Measurements from ENCODE around the gene CFLAR.
"Not testable (repeated sequence)": the region's sequence is repeated elsewhere in the genome, so short reads cannot be mapped to it uniquely, and the experiment has no call there.

The CFLAR gene

GRCh38 chr2:201116115-201116958 is at the start of gene CFLAR:
Gene CFLAR, plus strand, starts transcription at chr2:201116164. Its CDS starts 13,702 bp downstream, at chr2:201129866.
- DNase-seq (ENCODE audit: low spot score), result peak; percentile 80

GRCh38 chr2:201070948-201071478 is 45.0 kb upstream of the CFLAR start:
- peak; percentile 30 for DNase-seq (ENCODE audit: low spot score)

- peak; percentile 99 for DNase-seq (ENCODE audit: low spot score)
These were observed 44.3 kb upstream of the CFLAR start, which contains the start of the genes HYCC2 and NDUFB3 for GRCh38 chr2:201071479-201072200. Gene HYCC2, minus strand, starts transcription at chr2:201071671. Its CDS starts 47,662 bp downstream, at chr2:201024009. Gene NDUFB3, plus strand, starts transcription at chr2:201072001. Its CDS starts 6,882 bp downstream, at chr2:201078883.

- no peak for DNase-seq (ENCODE audit: low spot score)
These were observed 43.8 kb upstream of the CFLAR start for GRCh38 chr2:201072201-201072530.

GRCh38 chr2:201073071-201073470 is 42.9 kb upstream of the CFLAR start:
- no peak for DNase-seq (ENCODE audit: low spot score)

DNA sequence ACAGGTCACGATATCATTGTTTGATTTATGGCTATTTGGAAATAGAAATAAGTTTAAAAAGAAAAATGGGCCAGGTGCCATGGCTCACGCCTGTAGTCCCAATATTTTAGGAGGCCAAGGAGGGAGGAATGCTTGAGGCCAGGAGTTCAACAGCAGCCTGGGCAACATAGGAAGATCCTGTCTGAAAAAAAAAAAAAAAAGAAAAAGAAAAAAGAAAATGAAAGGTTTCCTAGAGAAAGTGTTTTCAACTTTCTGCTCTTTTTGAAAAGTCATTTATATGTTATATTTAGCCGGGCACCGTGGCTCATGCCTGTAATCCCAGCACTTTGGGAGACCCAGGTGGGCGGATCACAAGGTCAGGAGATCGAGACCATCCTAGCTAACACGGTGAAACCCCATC is 41.0 kb upstream of the CFLAR start:
- DNase-seq (ENCODE audit: low spot score), result no peak

- DNase-seq (ENCODE audit: low spot score), result no peak
These were observed 31.1 kb upstream of the CFLAR start for GRCh38 chr2:201084863-201085262.

DNA sequence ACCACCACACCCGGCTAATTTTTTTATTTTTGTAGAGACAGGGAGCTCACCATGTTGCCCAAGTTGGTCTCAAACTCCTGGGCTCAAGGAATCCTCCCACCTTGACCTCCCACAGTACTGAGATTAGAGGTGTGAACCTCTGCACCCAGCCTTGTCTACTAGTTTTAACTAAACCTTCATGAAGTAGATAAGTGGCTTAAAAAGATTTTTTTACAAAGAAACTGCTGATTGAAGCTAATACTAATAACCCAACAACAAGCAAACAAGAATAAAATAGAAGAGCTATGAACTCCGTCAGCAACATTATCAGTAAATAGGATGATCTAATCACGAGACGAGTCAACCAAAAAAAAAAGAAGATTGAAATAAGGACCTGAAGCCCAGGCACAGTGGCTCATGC is 25.4 kb upstream of the CFLAR start:
- DNase-seq (ENCODE audit: low spot score), result no peak

GRCh38 chr2:201093573-201093972 is 22.4 kb upstream of the CFLAR start:
- DNase-seq (ENCODE audit: low spot score), result peak; percentile 26

- no peak for DNase-seq (ENCODE audit: low spot score)
These were observed 15.5 kb upstream of the CFLAR start for GRCh38 chr2:201100497-201100896.

DNA sequence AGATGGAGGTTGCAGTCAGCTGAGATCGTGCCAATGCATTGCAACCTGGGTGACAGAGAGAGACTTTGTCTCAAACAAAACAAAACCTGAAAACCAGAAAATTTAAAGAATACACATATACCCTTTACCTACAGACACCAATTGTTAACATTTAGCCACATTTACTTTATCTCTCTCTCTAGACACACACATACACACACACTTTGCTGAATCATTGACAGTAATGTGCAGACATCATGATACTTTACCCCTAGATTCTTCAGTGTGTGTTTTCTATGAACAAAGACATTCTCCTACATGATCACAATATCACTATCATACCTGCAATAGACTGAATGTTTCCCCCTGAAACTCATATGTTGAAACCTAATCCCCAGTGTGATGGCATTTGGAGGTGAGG is 10.2 kb upstream of the CFLAR start:
- DNase-seq (ENCODE audit: low spot score), result no peak

GRCh38 chr2:201107624-201108023 is 8.3 kb upstream of the CFLAR start:
- no peak for DNase-seq (ENCODE audit: low spot score)

- no peak for DNase-seq (ENCODE audit: low spot score)
These were observed 7.6 kb upstream of the CFLAR start for GRCh38 chr2:201108341-201108740.

- DNase-seq (ENCODE audit: low spot score), result no peak
These were observed 6.8 kb upstream of the CFLAR start for GRCh38 chr2:201109186-201109585.

GRCh38 chr2:201110615-201111014 is 5.3 kb upstream of the CFLAR start:
- DNase-seq (ENCODE audit: low spot score), result no peak

DNA sequence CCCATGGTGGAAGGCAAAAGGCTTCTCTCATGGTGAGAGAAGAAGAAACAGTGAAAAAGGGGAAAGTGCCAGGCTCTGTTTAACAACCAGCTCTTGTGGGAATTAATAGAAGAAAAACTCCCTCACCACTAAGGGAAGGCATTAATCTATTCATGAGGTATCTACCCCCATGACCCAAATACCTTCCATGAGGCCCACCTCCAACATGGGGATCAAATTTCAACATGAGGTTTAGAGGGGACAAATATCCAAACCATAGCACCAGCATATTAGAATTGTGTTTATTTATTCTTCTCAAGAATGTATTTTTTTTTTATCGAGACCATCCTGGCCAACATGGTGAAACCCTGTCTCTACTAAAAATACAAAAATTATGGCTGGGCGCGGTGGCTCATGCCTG is 4.9 kb upstream of the CFLAR start:
- no peak for DNase-seq (ENCODE audit: low spot score)

- DNase-seq (ENCODE audit: low spot score), result no peak
These were observed 1.6 kb upstream of the CFLAR start for GRCh38 chr2:201114350-201114749.

- DNase-seq (ENCODE audit: low spot score), result peak; percentile 48
These were observed 1.1 kb upstream of the CFLAR start for GRCh38 chr2:201114846-201115245.

DNA sequence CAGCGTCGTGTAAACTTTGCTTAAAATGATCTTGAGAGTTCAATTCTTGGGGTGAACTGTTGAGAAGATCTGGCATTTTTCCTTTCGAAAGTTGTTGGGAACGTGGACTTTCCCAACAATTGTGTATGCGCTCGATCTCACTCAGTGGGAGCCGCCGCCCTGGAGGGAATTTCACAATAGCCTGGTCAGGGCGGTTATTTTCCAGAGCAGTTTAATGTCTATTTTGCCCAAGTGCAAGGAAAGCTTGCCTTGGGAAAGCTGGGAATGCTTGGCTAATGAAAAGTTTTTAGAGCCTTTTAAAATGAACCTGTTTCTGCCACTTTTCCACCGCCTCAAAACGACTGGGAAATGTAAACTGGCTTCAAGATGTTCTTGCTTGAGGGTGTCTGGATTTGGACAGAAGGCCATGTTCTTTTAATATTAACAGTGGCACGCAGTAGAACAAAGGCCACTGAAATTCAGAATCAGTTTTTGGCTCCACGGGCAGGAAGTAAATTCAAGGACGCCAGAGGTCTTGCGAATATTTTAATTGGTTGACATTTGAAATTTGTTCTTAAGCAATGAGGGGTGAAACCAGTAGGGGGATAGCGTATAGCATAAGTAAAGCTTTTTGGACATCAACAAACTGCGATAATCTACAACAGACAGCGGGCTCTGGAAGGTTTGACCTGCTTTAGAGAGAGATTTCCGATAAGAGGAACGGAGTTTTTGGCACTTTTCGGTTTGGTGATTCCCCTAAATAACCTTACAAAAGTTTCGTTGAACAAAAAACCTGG is 1.2 kb downstream of the CFLAR start:
- peak; percentile 75 for DNase-seq (ENCODE audit: low spot score)

- not testable (repeated sequence) for DNase-seq (ENCODE audit: low spot score)
These were observed 1.8 kb downstream of the CFLAR start for GRCh38 chr2:201117735-201118094.

- peak; percentile 76 for DNase-seq (ENCODE audit: low spot score)
These were observed 2.4 kb downstream of the CFLAR start for GRCh38 chr2:201118121-201118960.
